ENCODE data around the gene SLC22A23.

Gene SLC22A23, protein sequence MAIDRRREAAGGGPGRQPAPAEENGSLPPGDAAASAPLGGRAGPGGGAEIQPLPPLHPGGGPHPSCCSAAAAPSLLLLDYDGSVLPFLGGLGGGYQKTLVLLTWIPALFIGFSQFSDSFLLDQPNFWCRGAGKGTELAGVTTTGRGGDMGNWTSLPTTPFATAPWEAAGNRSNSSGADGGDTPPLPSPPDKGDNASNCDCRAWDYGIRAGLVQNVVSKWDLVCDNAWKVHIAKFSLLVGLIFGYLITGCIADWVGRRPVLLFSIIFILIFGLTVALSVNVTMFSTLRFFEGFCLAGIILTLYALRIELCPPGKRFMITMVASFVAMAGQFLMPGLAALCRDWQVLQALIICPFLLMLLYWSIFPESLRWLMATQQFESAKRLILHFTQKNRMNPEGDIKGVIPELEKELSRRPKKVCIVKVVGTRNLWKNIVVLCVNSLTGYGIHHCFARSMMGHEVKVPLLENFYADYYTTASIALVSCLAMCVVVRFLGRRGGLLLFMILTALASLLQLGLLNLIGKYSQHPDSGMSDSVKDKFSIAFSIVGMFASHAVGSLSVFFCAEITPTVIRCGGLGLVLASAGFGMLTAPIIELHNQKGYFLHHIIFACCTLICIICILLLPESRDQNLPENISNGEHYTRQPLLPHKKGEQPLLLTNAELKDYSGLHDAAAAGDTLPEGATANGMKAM

DNA sequence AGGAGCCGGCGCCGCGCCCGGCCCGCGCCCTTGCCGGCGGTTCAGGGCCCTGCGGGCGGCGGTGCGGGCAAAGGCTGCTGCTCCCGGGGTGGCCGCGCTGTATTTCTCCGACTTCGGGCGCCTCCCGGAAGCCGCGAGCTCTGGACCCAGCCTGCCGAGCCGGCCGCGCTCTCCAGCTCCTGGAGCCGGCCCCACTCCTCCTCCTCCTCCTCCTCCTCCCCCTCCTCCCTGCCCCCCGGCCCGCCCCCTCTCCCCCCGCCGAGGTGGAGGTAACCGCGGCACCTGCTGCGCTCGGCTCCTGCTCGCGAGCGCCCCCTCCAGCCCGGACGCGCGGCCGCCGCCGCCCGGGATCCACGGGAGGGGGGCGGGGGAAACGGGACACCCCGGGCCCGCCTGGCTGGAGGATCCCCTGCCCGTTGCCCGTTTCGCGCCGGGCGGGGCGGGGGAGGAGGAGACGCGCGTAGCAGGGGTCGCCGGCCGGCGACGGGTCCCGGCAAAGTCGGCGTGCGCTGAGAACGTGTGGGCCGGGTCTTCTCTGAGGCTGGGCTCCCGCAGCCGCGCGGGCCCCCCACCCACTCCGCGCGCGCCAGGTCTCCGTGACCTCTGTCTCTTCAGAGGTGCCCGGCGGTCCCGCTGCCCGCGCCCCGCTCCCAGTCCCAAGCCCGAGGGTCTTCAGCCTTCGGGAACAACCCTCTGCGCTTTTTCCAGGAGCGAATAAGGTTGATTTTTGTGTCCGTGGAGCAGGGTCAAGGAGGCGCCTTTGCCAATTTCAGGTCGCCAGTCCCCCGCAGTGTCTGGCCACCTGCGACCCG, at the start of gene SLC22A23:
TSS of gene SLC22A23 (minus strand) at position 153 of the 812 bp plus-strand sequence. CDS start 491 bp downstream, outside the sequence.
- TF ChIP-seq JUND (IDR thresholded peaks at IDR 0.05; ENCODE audit: low read depth) = no peak
- in situ Hi-C loops (cut with HindIII; ENCODE audit: low pct_unique_long_range_greater_than_20kb, low sequenced_read_pairs) = no loop called here
- DNase-seq (ENCODE audit: low read depth in 1 of 2, low spot score in 1 of 2) = peak; percentile 92 to 94

DNA sequence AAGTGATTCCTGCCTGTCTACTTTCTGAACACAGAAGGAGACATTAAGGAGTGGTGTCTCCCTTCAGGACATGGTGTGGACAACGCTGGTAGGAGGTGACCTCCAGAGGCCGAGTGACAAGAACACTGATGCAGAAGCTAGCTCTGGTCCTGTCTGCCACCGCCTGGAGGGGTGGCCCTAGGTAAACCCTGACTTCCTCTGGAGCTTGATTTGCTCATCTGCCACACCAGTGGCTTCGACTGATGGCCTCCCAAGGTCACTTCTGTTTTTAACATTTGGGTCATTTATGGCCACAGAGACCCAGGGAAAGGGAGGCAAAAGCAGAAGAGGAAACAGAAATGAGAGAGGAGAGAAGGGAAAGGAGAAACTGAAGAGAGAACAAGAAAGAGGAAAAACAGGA, 49.4 kb upstream of the SLC22A23 start:
- TF ChIP-seq JUND (IDR thresholded peaks at IDR 0.05; ENCODE audit: low read depth) = no peak
- no peak for DNase-seq (ENCODE audit: low read depth in 1 of 2, low spot score in 1 of 2)
- in situ Hi-C loops (cut with HindIII; ENCODE audit: low pct_unique_long_range_greater_than_20kb, low sequenced_read_pairs) = no loop called here

DNA sequence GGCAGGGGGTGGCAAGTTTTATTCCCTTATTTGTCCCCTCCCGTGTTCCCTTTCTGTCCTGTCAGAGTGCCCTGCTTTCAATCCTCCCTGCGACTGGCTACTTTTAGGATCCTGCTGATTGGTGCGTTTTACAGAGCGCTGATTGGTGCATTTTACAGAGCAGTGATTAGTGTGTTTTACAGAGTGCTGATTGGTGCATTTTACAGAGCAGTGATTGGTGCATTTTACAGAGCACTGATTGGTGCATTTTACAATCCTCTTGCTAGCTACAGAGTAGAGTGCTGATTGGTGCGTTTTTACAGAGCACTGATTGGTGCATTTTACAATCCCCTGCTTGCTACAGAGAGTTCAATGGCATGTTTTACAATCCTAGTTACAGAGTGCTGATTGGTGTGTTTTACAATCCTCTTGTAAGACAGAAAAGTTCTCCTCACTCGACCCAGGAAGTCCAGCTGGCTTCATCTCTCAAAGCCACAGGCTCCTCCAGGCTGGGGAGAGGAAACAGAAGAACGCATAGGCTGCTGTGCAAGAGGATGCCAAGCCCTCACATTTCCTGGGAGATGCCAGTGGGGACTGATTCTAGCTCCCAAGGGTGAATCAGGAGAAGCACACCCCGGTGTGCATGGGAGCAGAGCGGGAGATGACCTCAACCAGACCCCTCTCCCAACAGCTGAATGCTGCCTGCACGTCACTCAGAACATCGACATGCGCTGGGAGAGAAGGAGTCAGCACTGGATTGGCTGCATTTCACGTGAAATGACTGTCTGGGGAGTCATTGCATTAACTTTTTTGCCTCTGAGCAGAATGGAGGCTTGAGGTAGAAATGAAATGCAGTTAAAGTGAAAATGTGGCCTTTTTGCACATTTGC, 48.3 kb upstream of the SLC22A23 start:
- no peak for TF ChIP-seq JUND (IDR thresholded peaks at IDR 0.05; ENCODE audit: low read depth)
- no peak for DNase-seq (ENCODE audit: low read depth in 1 of 2, low spot score in 1 of 2)
- in situ Hi-C loops (cut with HindIII; ENCODE audit: low pct_unique_long_range_greater_than_20kb, low sequenced_read_pairs) = no loop called here

GRCh38 chr6:3504354-3504753, 47.5 kb upstream of the SLC22A23 start:
- no peak for DNase-seq (ENCODE audit: low read depth in 1 of 2, low spot score in 1 of 2)
- in situ Hi-C loops (cut with HindIII; ENCODE audit: low pct_unique_long_range_greater_than_20kb, low sequenced_read_pairs) = no loop called here
- no peak for TF ChIP-seq JUND (IDR thresholded peaks at IDR 0.05; ENCODE audit: low read depth)

DNA sequence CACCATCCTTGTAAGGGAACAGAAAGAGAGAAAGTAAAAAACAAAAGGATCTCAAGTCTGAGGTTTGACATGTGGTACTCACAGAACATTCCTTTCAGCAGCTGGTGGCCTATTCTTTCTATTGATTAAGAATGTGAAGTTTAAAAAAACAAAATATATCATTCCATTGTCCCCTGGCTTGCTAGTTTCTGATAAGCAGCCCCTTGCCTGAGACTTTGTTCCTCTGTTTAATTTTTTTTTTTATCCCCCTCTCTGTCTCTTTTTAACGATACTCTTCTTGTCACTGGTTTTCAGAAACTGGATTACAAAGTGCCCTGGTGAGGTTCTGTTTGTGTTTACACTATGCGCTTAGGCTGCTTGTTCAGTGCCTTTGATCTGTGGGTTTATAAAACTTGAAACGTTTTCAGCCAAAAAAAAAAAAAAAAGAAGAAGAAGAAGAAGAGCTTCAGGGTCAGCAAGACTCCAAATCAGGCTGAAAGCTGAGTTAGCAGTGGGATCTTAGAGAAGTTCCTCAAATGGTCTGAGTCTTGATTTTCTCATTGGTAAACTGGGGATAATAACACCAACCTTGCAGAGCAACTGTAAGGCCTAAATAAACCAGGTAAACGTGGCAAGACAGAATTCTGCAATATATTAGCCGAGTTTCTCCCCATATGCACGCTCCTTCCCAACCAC, 45.1 kb upstream of the SLC22A23 start:
- no peak for TF ChIP-seq JUND (IDR thresholded peaks at IDR 0.05; ENCODE audit: low read depth)
- DNase-seq (ENCODE audit: low read depth in 1 of 2, low spot score in 1 of 2) = no peak
- in situ Hi-C loops (cut with HindIII; ENCODE audit: low pct_unique_long_range_greater_than_20kb, low sequenced_read_pairs) = no loop called here

GRCh38 chr6:3500262-3501014, 43.6 kb upstream of the SLC22A23 start:
- in situ Hi-C loops (cut with HindIII; ENCODE audit: low pct_unique_long_range_greater_than_20kb, low sequenced_read_pairs) = no loop called here
- TF ChIP-seq JUND (IDR thresholded peaks at IDR 0.05; ENCODE audit: low read depth) = peak; percentile 56; the same call in 1 of the 2 replicates
- DNase-seq (ENCODE audit: low read depth in 1 of 2, low spot score in 1 of 2) = peak in 1 of 2 experiments; percentile 47

DNA sequence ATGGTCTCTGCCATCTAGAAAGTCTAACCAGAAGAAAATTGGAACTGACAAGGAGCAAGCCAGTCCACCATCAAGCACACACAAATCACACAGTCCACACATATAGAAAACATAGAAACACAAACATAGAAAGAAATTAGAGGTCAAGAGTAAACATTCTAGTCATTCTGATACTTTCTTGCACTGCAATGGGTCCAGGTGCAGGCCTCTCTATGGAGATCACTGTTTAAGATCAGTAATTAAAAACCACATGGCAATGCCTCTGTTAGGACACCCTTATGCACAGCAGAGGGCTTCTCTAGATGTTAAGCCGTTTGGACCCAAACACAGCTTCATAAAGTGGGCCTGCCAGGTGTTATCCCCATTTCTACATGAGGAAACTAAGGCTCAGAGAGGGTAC, 42.8 kb upstream of the SLC22A23 start:
- TF ChIP-seq JUND (IDR thresholded peaks at IDR 0.05; ENCODE audit: low read depth) = no peak
- DNase-seq (ENCODE audit: low read depth in 1 of 2, low spot score in 1 of 2) = no peak
- in situ Hi-C loops (cut with HindIII; ENCODE audit: low pct_unique_long_range_greater_than_20kb, low sequenced_read_pairs) = no loop called here

DNA sequence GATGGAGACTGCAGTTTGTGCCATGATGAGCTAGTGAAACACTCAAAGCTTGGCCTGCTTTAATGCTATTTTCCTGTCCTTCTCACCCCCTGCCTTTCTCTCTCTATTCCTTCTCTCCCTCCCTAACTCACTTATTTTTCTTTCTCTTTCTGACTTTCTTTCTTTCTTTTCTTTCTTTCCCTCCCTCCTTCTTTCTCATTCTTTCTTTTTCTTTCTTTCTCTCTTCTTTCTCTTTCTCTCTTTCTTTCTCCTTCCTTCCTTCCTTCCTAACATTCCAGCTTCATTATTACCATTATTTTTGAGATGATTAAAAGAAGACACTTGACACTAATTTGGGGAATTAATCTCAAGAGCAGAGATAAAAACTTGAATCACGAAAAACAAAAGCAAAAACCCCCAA, 39.5 kb upstream of the SLC22A23 start:
- TF ChIP-seq JUND (IDR thresholded peaks at IDR 0.05; ENCODE audit: low read depth) = no peak
- no peak for DNase-seq (ENCODE audit: low read depth in 1 of 2, low spot score in 1 of 2)
- in situ Hi-C loops (cut with HindIII; ENCODE audit: low pct_unique_long_range_greater_than_20kb, low sequenced_read_pairs) = no loop called here

DNA sequence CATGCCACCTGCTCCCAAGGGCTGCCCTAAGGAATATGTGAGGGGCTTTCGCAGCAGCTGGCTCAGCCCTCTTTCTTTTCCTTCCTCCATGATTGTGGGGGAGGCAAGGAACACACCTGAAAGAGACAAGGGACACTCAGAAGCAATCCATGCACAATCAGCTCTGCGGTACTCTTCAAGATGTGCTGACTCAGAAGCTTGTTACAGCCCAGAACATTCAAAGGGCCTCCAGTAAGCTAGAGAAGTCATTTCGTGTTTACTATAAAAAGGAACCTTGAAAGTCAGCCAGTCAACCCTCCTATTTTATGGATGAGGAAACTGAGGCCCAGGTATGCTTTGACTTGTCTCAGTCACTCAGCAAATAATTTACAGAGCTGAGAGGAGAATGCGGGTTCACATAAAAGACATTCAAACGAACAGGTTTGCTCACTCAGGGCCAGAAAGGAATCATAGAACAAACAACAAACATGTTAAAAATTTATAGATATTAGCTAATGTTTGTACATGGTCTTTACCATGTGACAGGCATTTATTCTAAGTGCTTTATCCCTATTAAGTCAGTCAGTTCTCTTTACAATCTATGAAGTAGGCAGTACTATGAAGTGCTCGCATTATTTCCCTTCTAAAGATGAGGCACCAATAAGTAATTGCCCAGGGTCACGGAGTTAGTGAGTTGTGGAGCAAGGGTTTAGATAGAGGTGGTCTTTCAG, 37.7 kb upstream of the SLC22A23 start:
- no peak for TF ChIP-seq JUND (IDR thresholded peaks at IDR 0.05; ENCODE audit: low read depth)
- in situ Hi-C loops (cut with HindIII; ENCODE audit: low pct_unique_long_range_greater_than_20kb, low sequenced_read_pairs) = no loop called here
- DNase-seq (ENCODE audit: low read depth in 1 of 2, low spot score in 1 of 2) = no peak

DNA sequence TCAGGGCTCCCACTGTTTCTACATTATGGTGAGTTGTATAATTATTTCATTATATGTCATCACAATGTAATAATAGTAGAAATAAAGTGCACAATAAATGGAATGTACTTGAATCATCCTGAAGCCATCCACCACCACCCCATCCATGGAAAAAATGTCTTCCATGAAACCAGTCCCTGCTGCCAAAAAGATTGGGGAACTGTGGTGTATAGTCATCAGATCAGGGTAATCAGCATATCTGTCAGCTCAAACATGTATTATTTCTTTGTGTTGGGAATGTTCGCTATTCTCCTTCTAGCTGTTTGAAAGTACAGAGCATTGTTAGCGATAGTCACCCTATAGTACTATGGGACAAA, 33.8 kb upstream of the SLC22A23 start:
- DNase-seq (ENCODE audit: low read depth in 1 of 2, low spot score in 1 of 2) = no peak
- in situ Hi-C loops (cut with HindIII; ENCODE audit: low pct_unique_long_range_greater_than_20kb, low sequenced_read_pairs) = no loop called here
- no peak for TF ChIP-seq JUND (IDR thresholded peaks at IDR 0.05; ENCODE audit: low read depth)

Measured in T47D (cell line).